Bronchial epithelial cell (primary cell): ENCODE results near the gene VGF. TPM values are rescaled to one million over a fixed set of nuclear protein-coding genes. Genes with fewer than 3 reads are reported as not detected.

Experiments used
- DNase-seq: peaks from one replicate; pipeline ENCODE4 v3.0.0-alpha.2; 2010; ENCODE audit warnings: low read depth
- FAIRE-seq: peaks from 2 replicates; lab custom pipeline; 2011; peaks lifted over from hg19 to GRCh38; lab: Jason Lieb, UNC
- H3K27me3 ChIP-seq: 2 replicates; pipeline ENCODE4 v1.5.1; 2011; ENCODE audit warnings: low read length; ENCODE audit not compliant: control insufficient read depth, insufficient read depth
- H3K36me3 ChIP-seq: 2 replicates; pipeline ENCODE4 v1.5.1; 2011; ENCODE audit warnings: low read length; ENCODE audit not compliant: control insufficient read depth, insufficient read depth
- H3K4me3 ChIP-seq: 2 replicates; pipeline ENCODE4 v1.5.1; 2011; ENCODE audit warnings: mild to moderate bottlenecking, low read depth, low read length, control low read depth
- total RNA-seq: library from RNA; depleted of rRNA; stranded (reverse); fragments of >200 nt; gene quantifications from 2 replicates; pipeline ENCODE4 v1.2.1, GENCODE V29; 2014
- TF ChIP-seq, protein P1 (sequence below): IDR thresholded peaks from 2 replicates; pipeline ENCODE4 v1.5.1; 2011; ENCODE audit warnings: mild to moderate bottlenecking, moderate library complexity, low read length, control low read depth, inconsistent platforms; ENCODE audit not compliant: insufficient read depth, severe bottlenecking

The VGF gene
- total RNA-seq, 1 donor from 2014 or later: not detected

DNA sequence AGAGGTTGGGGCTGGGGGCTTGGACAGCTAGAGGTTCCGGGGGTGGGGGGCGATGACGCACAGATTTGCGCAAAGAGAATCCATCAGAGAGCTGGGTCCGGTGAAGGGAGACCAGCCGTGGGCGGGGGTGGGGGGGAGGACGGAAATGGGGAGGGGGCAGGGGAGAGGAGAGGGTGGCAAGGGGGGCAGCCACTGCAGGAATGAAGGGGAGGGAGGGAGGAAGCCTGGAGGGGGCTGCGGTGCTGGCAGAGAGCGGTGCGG is 1.2 kb upstream of the VGF start:
- Histone ChIP-seq H3K4me3 (no peak overlapping the region), H3K27me3 (peaks cover 31% of the 10 kb centered on the region), H3K36me3 (no peaks in the 10 kb centered on the region)
- FAIRE-seq: no peak
- TF ChIP-seq, protein P1, sequence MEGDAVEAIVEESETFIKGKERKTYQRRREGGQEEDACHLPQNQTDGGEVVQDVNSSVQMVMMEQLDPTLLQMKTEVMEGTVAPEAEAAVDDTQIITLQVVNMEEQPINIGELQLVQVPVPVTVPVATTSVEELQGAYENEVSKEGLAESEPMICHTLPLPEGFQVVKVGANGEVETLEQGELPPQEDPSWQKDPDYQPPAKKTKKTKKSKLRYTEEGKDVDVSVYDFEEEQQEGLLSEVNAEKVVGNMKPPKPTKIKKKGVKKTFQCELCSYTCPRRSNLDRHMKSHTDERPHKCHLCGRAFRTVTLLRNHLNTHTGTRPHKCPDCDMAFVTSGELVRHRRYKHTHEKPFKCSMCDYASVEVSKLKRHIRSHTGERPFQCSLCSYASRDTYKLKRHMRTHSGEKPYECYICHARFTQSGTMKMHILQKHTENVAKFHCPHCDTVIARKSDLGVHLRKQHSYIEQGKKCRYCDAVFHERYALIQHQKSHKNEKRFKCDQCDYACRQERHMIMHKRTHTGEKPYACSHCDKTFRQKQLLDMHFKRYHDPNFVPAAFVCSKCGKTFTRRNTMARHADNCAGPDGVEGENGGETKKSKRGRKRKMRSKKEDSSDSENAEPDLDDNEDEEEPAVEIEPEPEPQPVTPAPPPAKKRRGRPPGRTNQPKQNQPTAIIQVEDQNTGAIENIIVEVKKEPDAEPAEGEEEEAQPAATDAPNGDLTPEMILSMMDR: no peak
- DNase-seq: no peak

DNA sequence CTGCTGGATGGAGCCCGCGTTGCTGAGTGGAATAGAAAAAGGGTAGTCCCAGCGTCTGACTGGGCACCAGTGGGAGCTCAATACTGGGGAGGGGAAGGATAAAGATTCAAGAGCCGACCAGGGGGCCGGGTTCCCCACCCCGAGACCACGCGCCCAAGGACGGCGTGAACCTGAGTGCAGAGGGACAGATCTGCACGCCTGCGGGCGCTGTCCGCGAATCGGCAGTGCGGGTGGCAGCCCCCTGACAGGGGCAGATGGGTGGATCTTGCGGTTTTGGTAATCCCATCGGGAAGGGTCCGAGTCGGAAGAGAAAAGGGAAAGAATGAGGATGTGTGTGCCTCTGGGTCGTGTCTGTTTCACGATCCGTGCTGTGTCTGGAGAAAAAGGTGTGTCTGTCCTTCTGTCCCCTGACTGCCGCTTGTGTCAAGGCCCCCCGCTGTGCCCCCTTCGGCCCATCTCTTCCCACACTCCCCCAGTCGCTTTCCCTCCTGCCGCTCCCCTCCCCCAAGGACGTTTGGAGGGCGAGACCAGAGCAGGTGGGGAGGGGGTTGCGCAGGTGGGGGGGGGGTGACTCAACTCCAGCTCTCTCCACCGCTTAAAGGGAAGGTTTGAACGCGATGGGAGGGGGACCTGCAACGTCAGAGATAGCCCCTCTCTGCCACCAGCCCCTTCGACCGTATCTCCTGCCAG is 734 bp upstream of the VGF start:
- no peaks in the 10 kb centered on the region for H3K36me3 ChIP-seq
- peaks cover 26% of the 10 kb centered on the region for H3K27me3 ChIP-seq
- no peak for FAIRE-seq
- no peak overlapping the region for H3K4me3 ChIP-seq
- TF ChIP-seq, protein P1: no peak
- DNase-seq: no peak

DNA sequence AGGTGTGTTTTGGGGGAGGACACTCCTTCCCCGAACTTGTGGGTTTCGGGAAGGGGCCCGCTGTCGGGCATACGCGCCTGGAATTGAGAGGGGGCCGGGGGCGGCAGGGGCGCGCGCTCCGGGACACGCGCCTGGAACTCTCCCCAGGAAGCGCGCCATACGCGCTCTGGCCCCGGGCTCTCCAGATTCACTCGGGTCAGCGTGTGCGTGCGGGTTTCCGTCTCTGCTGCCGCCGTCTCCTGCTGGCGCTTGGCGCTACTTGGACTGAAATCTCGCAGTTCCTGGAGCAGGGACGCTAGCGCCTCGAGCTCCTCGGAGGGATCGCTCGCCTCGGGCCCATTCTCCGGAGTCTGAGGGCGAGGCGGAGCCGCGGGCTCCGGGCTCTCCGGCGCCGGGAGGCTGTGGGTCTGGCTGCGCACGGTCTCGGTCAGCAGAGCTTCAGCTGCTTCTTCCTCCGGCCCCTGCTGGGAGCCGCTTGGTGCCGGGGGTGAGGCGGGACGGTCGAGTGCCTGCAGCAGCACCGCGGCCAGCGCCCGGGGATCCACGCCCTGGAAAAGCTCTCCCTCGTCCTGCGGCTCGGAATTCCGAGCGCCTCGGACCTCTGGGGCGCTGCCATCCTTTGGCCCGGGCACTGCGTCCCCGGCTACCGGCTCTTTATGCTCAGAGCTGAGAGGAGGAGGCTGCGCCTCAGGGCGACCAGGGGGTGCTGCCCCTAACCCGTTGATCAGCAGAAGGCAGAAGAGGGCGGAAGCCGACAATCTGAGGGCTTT is 1.1 kb downstream of the VGF start:
- Histone ChIP-seq H3K36me3 (peaks cover 8% of the 10 kb centered on the region), H3K4me3 (peak overlapping the region; percentile 32), H3K27me3 (peaks cover 14% of the 10 kb centered on the region)
- TF ChIP-seq, protein P1: no peak
- DNase-seq (no peak), FAIRE-seq (no peak)

DNA sequence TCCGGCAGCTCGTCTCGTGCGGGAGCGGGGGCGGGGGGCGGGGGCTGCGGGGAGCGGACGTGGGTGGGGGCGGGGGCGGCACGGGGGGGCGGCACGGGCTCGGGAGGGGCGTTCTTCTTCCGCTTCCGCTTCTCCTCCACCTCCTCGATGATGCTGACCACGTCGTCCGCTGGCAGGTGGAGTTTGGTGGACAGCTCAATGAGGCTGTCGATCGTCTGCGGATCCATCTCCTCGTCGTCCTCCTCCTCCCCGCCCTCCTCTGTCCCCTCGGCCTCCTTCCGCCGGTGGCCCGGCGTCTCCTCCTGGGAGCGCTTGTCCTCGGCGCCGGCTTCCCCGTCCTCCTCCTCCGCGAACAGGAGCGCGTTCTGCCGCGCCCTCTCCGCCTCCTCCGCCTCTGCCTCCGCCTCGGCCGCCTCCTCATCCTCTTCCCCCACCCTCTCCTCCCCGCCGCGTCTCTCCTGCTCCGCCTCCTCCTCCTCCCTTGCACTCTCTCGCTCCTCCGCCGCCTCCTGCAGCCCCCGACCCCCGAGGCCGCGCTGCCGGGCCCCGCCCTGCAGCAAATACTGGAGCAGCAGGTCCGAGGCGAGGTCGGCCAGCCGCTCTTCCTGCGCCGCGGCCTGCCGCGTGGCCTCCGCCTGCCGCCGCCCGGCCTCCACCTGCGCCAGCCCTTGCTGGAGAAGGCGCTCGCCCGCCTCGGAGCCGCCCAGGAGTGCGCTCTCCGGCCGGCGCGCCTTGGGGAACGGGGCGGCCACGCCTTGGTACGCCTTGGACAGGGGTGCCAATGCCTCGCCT is 1.9 kb downstream of the VGF start:
- TF ChIP-seq, protein P1: no peak
- DNase-seq (no peak), FAIRE-seq (no peak)
- H3K27me3 ChIP-seq: peaks cover 14% of the 10 kb centered on the region
- peaks cover 14% of the 10 kb centered on the region for H3K36me3 ChIP-seq
- peak overlapping the region; percentile 32 for H3K4me3 ChIP-seq

DNA sequence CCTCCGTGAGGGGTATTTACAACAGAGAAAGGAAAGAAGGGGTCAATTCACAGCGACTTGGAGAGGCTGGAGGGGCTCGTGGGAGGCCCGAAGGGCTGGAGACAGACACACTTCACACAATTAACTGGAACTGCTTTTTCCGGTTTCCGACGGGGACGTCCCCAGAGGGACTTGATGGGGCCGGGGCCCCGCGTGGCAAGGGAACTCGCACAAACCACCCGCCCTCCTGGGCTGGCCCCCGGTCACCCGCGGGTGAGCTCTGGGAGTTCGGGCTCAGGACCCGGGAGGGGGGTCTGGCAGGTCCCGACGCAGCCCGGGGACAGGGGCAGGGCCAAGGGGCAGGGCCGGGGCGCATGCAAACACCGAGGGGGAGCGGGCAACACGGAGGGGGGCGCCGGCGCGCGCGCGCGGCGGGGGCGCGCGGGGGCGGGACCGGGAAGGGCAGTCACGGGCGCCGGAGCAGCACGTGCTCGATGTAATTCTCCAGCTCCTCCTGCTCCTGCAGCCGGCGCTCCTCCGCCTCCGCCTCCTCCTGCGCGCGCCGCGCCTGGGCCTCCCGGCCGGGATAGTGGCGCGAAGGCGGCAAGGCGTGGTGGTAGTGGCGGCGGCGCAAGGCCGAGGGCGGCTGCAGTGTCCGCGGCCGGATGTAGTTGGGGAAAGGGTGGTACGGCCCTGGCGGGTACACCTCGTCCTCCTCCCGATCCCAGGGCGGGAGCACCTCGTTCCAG is 2.7 kb downstream of the VGF start:
- DNase-seq (no peak), FAIRE-seq (no peak)
- TF ChIP-seq, protein P1: no peak
- peaks cover 18% of the 10 kb centered on the region for H3K36me3 ChIP-seq
- H3K27me3 ChIP-seq: peaks cover 13% of the 10 kb centered on the region
- peak overlapping the region; percentile 32 for H3K4me3 ChIP-seq
